Measurements from ENCODE around the gene FAM204A. TPM values are rescaled to one million over a fixed set of nuclear protein-coding genes. Genes with fewer than 3 reads are reported as not detected.

FAM204A gene
- total RNA-seq, 1 donor = 85.8 TPM

- no peak overlapping the region for H2AFZ ChIP-seq (ENCODE audit: low read length)
- H3K4me2 ChIP-seq (ENCODE audit: insufficient read depth, low read length) = no peak overlapping the region
- H3K27me3 ChIP-seq (ENCODE audit: insufficient read depth, low read length) = no peaks in the 10 kb centered on the region
- H3K27ac ChIP-seq (ENCODE audit: low read depth, low read length) = no peak overlapping the region
- no peak overlapping the region for H3K4me3 ChIP-seq (ENCODE audit: insufficient read depth, low read length)
- H3K79me2 ChIP-seq (ENCODE audit: insufficient read depth, low read length) = no peaks in the 10 kb centered on the region
- no peaks in the 10 kb centered on the region for H4K20me1 ChIP-seq (ENCODE audit: insufficient read depth, low read length)
- DNase-seq (ENCODE audit: insufficient read length, low spot score, missing footprints) = no peak
- TF ChIP-seq CTCF (IDR thresholded peaks at IDR 0.05; ENCODE audit: extremely low read depth, low read depth, low read length) = no peak
- peaks cover 11% of the 10 kb centered on the region for H3K4me1 ChIP-seq (ENCODE audit: insufficient read depth, low read length)
- H3K36me3 ChIP-seq (ENCODE audit: insufficient read depth, low read length) = peaks cover 5% of the 10 kb centered on the region
- H3K9me3 ChIP-seq (ENCODE audit: low read depth, low read length) = no peaks in the 10 kb centered on the region
Observed at GRCh38 chr10:118314882-118315281, 27.2 kb downstream of the FAM204A start.

GRCh38 chr10:118311505-118311904 is 30.6 kb downstream of the FAM204A start:
- H3K79me2 ChIP-seq (ENCODE audit: insufficient read depth, low read length) = no peaks in the 10 kb centered on the region
- no peak overlapping the region for H3K4me3 ChIP-seq (ENCODE audit: insufficient read depth, low read length)
- H3K27me3 ChIP-seq (ENCODE audit: insufficient read depth, low read length) = no peaks in the 10 kb centered on the region
- no peak overlapping the region for H3K4me2 ChIP-seq (ENCODE audit: insufficient read depth, low read length)
- DNase-seq (ENCODE audit: insufficient read length, low spot score, missing footprints) = no peak
- no peaks in the 10 kb centered on the region for H3K9me3 ChIP-seq (ENCODE audit: low read depth, low read length)
- peaks cover 18% of the 10 kb centered on the region for H3K36me3 ChIP-seq (ENCODE audit: insufficient read depth, low read length)
- H3K27ac ChIP-seq (ENCODE audit: low read depth, low read length) = peak overlapping the region; percentile 47
- no peak overlapping the region for H2AFZ ChIP-seq (ENCODE audit: low read length)
- no peaks in the 10 kb centered on the region for H4K20me1 ChIP-seq (ENCODE audit: insufficient read depth, low read length)
- TF ChIP-seq CTCF (IDR thresholded peaks at IDR 0.05; ENCODE audit: extremely low read depth, low read depth, low read length) = no peak
- H3K4me1 ChIP-seq (ENCODE audit: insufficient read depth, low read length) = peaks cover 11% of the 10 kb centered on the region

GRCh38 chr10:118310822-118311221 is 31.3 kb downstream of the FAM204A start:
- Histone ChIP-seq H3K9me3 (ENCODE audit: low read depth, low read length) (no peaks in the 10 kb centered on the region), H3K27ac (ENCODE audit: low read depth, low read length) (peak overlapping the region; percentile 47), H3K36me3 (ENCODE audit: insufficient read depth, low read length) (peaks cover 20% of the 10 kb centered on the region), H3K4me1 (ENCODE audit: insufficient read depth, low read length) (peaks cover 11% of the 10 kb centered on the region), H3K27me3 (ENCODE audit: insufficient read depth, low read length) (no peaks in the 10 kb centered on the region), H3K4me3 (ENCODE audit: insufficient read depth, low read length) (no peak overlapping the region), H2AFZ (ENCODE audit: low read length) (no peak overlapping the region), H3K4me2 (ENCODE audit: insufficient read depth, low read length) (peak overlapping the region; percentile 20), H4K20me1 (ENCODE audit: insufficient read depth, low read length) (no peaks in the 10 kb centered on the region), H3K79me2 (ENCODE audit: insufficient read depth, low read length) (no peaks in the 10 kb centered on the region)
- DNase-seq (ENCODE audit: insufficient read length, low spot score, missing footprints) = no peak
- no peak for TF ChIP-seq CTCF (IDR thresholded peaks at IDR 0.05; ENCODE audit: extremely low read depth, low read depth, low read length)

- Histone ChIP-seq H3K4me1 (ENCODE audit: insufficient read depth, low read length) (peaks cover 11% of the 10 kb centered on the region), H3K27me3 (ENCODE audit: insufficient read depth, low read length) (no peaks in the 10 kb centered on the region), H3K4me3 (ENCODE audit: insufficient read depth, low read length) (no peak overlapping the region), H3K27ac (ENCODE audit: low read depth, low read length) (no peak overlapping the region), H3K4me2 (ENCODE audit: insufficient read depth, low read length) (no peak overlapping the region), H3K36me3 (ENCODE audit: insufficient read depth, low read length) (peaks cover 23% of the 10 kb centered on the region), H3K79me2 (ENCODE audit: insufficient read depth, low read length) (no peaks in the 10 kb centered on the region), H3K9me3 (ENCODE audit: low read depth, low read length) (no peaks in the 10 kb centered on the region), H4K20me1 (ENCODE audit: insufficient read depth, low read length) (no peaks in the 10 kb centered on the region), H2AFZ (ENCODE audit: low read length) (no peak overlapping the region)
- no peak for TF ChIP-seq CTCF (IDR thresholded peaks at IDR 0.05; ENCODE audit: extremely low read depth, low read depth, low read length)
- no peak for DNase-seq (ENCODE audit: insufficient read length, low spot score, missing footprints)
Observed at GRCh38 chr10:118309911-118310310, 32.2 kb downstream of the FAM204A start.

All from osteoblast (primary cell).